CD14-positive monocyte (primary cell): ENCODE results near the gene LUZP1. TPM values are rescaled to one million over a fixed set of nuclear protein-coding genes. Genes with fewer than 3 reads are reported as not detected.

Experiments used
- DNase-seq, 3 donors: peaks; one replicate each; pipeline ENCODE4 v3.0.0-alpha.2; 2011 to 2022
- H2AFZ ChIP-seq: 2 replicates; pipeline ENCODE4 v1.6.0; 2012; ENCODE audit warnings: mild to moderate bottlenecking, low read depth, low read length, inconsistent platforms; ENCODE audit not compliant: insufficient read depth, poor library complexity, severe bottlenecking
- H3K27ac ChIP-seq, 2 donors: 1 replicate in 1 of 2; 2 replicates in 1 of 2; pipeline ENCODE4 v1.5.1; 2012 to 2013; ENCODE audit warnings: low read length in 2 of 2, control low read depth in 1 of 2, inconsistent platforms in 1 of 2, low read depth in 1 of 2, mild to moderate bottlenecking in 1 of 2
- H3K27me3 ChIP-seq, 2 donors: one replicate each; pipeline versions ENCODE4 v1.6.0 to v1.6.1; 2011 to 2013; ENCODE audit warnings: low read length in 2 of 2; ENCODE audit not compliant: control insufficient read depth in 2 of 2, insufficient read depth in 2 of 2
- H3K36me3 ChIP-seq, 2 donors: replicated peaks in 1 of 2; 1 replicate in 1 of 2; 2 replicates in 1 of 2; pipeline versions ENCODE4 v1.5.1 to v1.6.1; 2012 to 2013; ENCODE audit warnings: low read length in 2 of 2, control low read depth in 1 of 2, inconsistent platforms in 1 of 2, mild to moderate bottlenecking in 1 of 2; ENCODE audit not compliant: insufficient read depth in 2 of 2, control insufficient read depth in 1 of 2
- H3K4me1 ChIP-seq, 2 donors: 1 replicate in 1 of 2; 2 replicates in 1 of 2; pipeline versions ENCODE4 v1.5.1 to v1.6.1; 2012 to 2013; ENCODE audit warnings: low read length in 2 of 2, control low read depth in 1 of 2, inconsistent platforms in 1 of 2, mild to moderate bottlenecking in 1 of 2, moderate library complexity in 1 of 2; ENCODE audit not compliant: insufficient read depth in 2 of 2, control insufficient read depth in 1 of 2
- H3K4me2 ChIP-seq: replicated peaks from 2 replicates; pipeline ENCODE3; 2012; ENCODE audit warnings: low read length, moderate library complexity, mild to moderate bottlenecking; ENCODE audit not compliant: poor library complexity, severe bottlenecking; ENCODE audit errors: extremely low read depth
- H3K4me3 ChIP-seq, 3 experiments: fragments of 200-600 bp in 1 of 3; sonication (generic) in 1 of 3; replicated peaks in 1 of 3; 1 replicate in 2 of 3; 2 replicates in 1 of 3; pipeline ENCODE4 v1.5.1; 2011 to 2013; ENCODE audit warnings: low read length in 3 of 3, mild to moderate bottlenecking in 3 of 3, control low read depth in 2 of 3, low read depth in 2 of 3, inconsistent platforms in 1 of 3, moderate library complexity in 1 of 3
- H3K79me2 ChIP-seq: 2 replicates; pipeline ENCODE4 v1.6.0; 2012; ENCODE audit warnings: mild to moderate bottlenecking, control low read depth, inconsistent platforms, low read length, moderate library complexity; ENCODE audit not compliant: insufficient read depth
- H3K9ac ChIP-seq: 2 replicates; pipeline ENCODE4 v1.6.0; 2017; ENCODE audit warnings: low read length, mild to moderate bottlenecking; ENCODE audit not compliant: insufficient read depth, poor library complexity, severe bottlenecking
- H3K9me3 ChIP-seq, 2 donors: replicated peaks in 1 of 2; 1 replicate in 1 of 2; 2 replicates in 1 of 2; pipeline versions ENCODE4 v1.5.1 to v1.6.1; 2012 to 2013; ENCODE audit warnings: low read length in 2 of 2, control low read depth in 1 of 2; ENCODE audit not compliant: control insufficient read depth in 1 of 2, insufficient read depth in 1 of 2
- H4K20me1 ChIP-seq: 2 replicates; pipeline ENCODE4 v1.6.0; 2012; ENCODE audit warnings: mild to moderate bottlenecking, low read length, control low read depth, moderate library complexity; ENCODE audit not compliant: insufficient read depth
- H3K27ac Mint-ChIP-seq, 7 donors: one replicate each; pipeline ENCODE4 v1.8.0; 2020; ENCODE audit warnings: mild to moderate bottlenecking in 7 of 7, mixed read lengths in 7 of 7, moderate library complexity in 6 of 7, inconsistent platforms in 2 of 7
- H3K27me3 Mint-ChIP-seq, 3 donors: one replicate each; pipeline ENCODE4 v1.8.0; 2021 to 2022; ENCODE audit warnings: low read depth in 3 of 3, mild to moderate bottlenecking in 3 of 3, mixed read lengths in 3 of 3, moderate library complexity in 3 of 3, inconsistent platforms in 1 of 3
- H3K36me3 Mint-ChIP-seq, 2 donors: one replicate each; pipeline ENCODE4 v1.8.0; 2020; ENCODE audit warnings: mixed read lengths in 2 of 2, inconsistent platforms in 1 of 2, mild to moderate bottlenecking in 1 of 2
- H3K4me1 Mint-ChIP-seq: one replicate; pipeline ENCODE4 v1.8.0; 2020; ENCODE audit warnings: mild to moderate bottlenecking, mixed read lengths
- H3K4me3 Mint-ChIP-seq, 2 donors: one replicate each; pipeline ENCODE4 v1.8.0; 2020; ENCODE audit warnings: mild to moderate bottlenecking in 2 of 2, mixed read lengths in 2 of 2, moderate library complexity in 1 of 2
- H3K9me3 Mint-ChIP-seq, 7 donors: one replicate each; pipeline ENCODE4 v1.8.0; 2020 to 2022; ENCODE audit warnings: mixed read lengths in 7 of 7, mild to moderate bottlenecking in 6 of 7, moderate library complexity in 6 of 7, inconsistent platforms in 2 of 7
- WGBS: methylation state at CpG from one replicate; pipeline ENCODE4 v1.1.5; 2013; ENCODE audit warnings: missing lambda C conversion rate; ENCODE audit not compliant: insufficient coverage; 5-methylcytosine and 5-hydroxymethylcytosine counted together
- intact Hi-C, 2 donors: fragments of 100-400 bp; cut with micrococcal nuclease; formaldehyde crosslinking; loops; one replicate each; pipeline versions ENCODE4 v1.15.0 to v1.15.1; 2023
- polyA plus RNA-seq, 3 donors: library from polyadenylated mRNA; depleted of rRNA in 1 of 3; unstranded in 2 of 3; stranded (reverse) in 1 of 3; fragments of 300-500 nt in 2 of 3; fragments of >200 nt in 1 of 3; fragmentation: Illumina TruSeq in 2 of 3; gene quantifications; 1 replicate in 2 of 3; 2 replicates in 1 of 3; pipeline ENCODE4 v1.2.3, GENCODE V29; 2012 to 2021
- TF ChIP-seq, protein P1 (sequence below): fragments of 200-600 bp; IDR thresholded peaks from one replicate; pipeline ENCODE4 v1.8.0; 2022; ENCODE audit warnings: antibody characterized with exemption, mild to moderate bottlenecking

Gene LUZP1
- polyA plus RNA-seq, 3 donors = 4.4 to 8.7 (median 5.8) TPM

DNA sequence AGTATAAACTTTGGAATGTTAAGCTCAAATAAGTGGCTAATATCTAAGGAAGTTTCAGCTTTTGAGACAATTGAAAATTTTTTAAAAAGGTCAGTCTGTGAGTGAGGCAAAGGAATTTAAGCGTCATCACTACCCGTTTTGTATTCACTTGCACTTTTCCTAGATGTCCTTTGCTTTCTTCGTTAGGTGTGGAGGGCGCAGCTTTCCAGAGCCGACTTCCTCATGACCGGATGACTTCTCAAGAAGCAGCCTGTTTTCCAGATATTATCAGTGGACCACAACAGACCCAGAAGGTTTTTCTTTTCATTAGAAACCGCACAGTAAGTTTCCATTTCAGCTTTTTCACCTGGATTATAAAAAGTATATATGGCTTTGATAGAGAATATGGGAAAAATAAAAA is 118.5 kb downstream of the LUZP1 start:
- Histone ChIP-seq H3K4me1 (no peaks in the 10 kb centered on the region), H3K27ac (no peak overlapping the region), H3K27me3 (no peaks in the 10 kb centered on the region), H3K79me2 (peaks cover 11% of the 10 kb centered on the region), H4K20me1 (peaks cover 8% of the 10 kb centered on the region), H2AFZ (no peak overlapping the region), H3K36me3 (peaks cover 28 to 62% of the 10 kb centered on the region in 2 donors), H3K9me3 (no peaks in the 10 kb centered on the region), H3K4me3 (no peak overlapping the region), H3K9ac (no peak overlapping the region), H3K4me2 (no peak overlapping the region)
- no peak overlapping the region for H3K4me3 Mint-ChIP-seq
- no peaks in the 10 kb centered on the region for H3K27me3 Mint-ChIP-seq
- no peaks in the 10 kb centered on the region for H3K9me3 Mint-ChIP-seq
- intact Hi-C loops = no loop called here
- DNase-seq = no peak
- no peak overlapping the region for H3K27ac Mint-ChIP-seq
- H3K4me1 Mint-ChIP-seq = no peaks in the 10 kb centered on the region
- peaks cover 42 to 50% of the 10 kb centered on the region in 2 donors for H3K36me3 Mint-ChIP-seq
- 92% methylated on average over 6 of the region's 7 CpGs for WGBS
- TF ChIP-seq, protein P1, sequence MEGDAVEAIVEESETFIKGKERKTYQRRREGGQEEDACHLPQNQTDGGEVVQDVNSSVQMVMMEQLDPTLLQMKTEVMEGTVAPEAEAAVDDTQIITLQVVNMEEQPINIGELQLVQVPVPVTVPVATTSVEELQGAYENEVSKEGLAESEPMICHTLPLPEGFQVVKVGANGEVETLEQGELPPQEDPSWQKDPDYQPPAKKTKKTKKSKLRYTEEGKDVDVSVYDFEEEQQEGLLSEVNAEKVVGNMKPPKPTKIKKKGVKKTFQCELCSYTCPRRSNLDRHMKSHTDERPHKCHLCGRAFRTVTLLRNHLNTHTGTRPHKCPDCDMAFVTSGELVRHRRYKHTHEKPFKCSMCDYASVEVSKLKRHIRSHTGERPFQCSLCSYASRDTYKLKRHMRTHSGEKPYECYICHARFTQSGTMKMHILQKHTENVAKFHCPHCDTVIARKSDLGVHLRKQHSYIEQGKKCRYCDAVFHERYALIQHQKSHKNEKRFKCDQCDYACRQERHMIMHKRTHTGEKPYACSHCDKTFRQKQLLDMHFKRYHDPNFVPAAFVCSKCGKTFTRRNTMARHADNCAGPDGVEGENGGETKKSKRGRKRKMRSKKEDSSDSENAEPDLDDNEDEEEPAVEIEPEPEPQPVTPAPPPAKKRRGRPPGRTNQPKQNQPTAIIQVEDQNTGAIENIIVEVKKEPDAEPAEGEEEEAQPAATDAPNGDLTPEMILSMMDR = no peak

DNA sequence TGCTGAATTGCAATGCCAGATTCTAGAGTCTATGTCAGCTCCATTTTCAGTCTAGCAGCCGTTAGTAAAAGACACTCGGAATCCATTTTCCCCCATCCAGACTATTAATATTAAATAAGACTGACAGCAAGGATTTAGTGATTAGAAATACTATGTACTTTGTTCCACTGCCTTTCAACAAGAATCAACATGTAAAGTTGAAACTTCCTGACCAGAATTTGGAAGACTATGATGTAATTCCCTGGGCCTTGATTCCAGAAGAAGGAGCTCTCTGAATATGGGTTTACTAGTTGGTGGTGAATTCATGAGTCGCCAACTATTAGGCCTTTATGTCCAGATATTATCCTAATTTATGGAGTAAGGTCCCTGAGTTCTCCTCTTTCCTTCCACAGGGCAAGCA is 124.6 kb downstream of the LUZP1 start:
- H3K27me3 ChIP-seq = no peaks in the 10 kb centered on the region
- WGBS = no CpG with 5 or more reads among the region's 3 CpGs
- H3K4me2 ChIP-seq = no peak overlapping the region
- no peaks in the 10 kb centered on the region for H3K27me3 Mint-ChIP-seq
- no peaks in the 10 kb centered on the region for H3K4me1 ChIP-seq
- no peak overlapping the region for H3K4me3 Mint-ChIP-seq
- no peak overlapping the region for H3K27ac Mint-ChIP-seq
- no peak overlapping the region for H3K27ac ChIP-seq
- H3K36me3 ChIP-seq = peaks cover 8 to 29% of the 10 kb centered on the region in 2 donors
- H3K9ac ChIP-seq = no peak overlapping the region
- peaks cover 15% of the 10 kb centered on the region for H4K20me1 ChIP-seq
- no peak overlapping the region for H3K4me3 ChIP-seq
- DNase-seq = no peak
- intact Hi-C loops = no loop called here
- no peaks in the 10 kb centered on the region for H3K9me3 Mint-ChIP-seq
- H3K79me2 ChIP-seq = peaks cover 36% of the 10 kb centered on the region
- peaks cover 26 to 28% of the 10 kb centered on the region in 2 donors for H3K36me3 Mint-ChIP-seq
- TF ChIP-seq, protein P1 = no peak
- no peaks in the 10 kb centered on the region for H3K9me3 ChIP-seq
- no peak overlapping the region for H2AFZ ChIP-seq
- H3K4me1 Mint-ChIP-seq = no peaks in the 10 kb centered on the region
